Measurements from ENCODE around the gene CRIP3.
A peak's percentile ranks its signal among the peaks of the same experiment; 100 is the strongest.
"Not testable (repeated sequence)": the region's sequence is repeated elsewhere in the genome, so short reads cannot be mapped to it uniquely, and the experiment has no call there.

CRIP3 gene, protein sequence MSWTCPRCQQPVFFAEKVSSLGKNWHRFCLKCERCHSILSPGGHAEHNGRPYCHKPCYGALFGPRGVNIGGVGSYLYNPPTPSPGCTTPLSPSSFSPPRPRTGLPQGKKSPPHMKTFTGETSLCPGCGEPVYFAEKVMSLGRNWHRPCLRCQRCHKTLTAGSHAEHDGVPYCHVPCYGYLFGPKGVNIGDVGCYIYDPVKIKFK

DNA sequence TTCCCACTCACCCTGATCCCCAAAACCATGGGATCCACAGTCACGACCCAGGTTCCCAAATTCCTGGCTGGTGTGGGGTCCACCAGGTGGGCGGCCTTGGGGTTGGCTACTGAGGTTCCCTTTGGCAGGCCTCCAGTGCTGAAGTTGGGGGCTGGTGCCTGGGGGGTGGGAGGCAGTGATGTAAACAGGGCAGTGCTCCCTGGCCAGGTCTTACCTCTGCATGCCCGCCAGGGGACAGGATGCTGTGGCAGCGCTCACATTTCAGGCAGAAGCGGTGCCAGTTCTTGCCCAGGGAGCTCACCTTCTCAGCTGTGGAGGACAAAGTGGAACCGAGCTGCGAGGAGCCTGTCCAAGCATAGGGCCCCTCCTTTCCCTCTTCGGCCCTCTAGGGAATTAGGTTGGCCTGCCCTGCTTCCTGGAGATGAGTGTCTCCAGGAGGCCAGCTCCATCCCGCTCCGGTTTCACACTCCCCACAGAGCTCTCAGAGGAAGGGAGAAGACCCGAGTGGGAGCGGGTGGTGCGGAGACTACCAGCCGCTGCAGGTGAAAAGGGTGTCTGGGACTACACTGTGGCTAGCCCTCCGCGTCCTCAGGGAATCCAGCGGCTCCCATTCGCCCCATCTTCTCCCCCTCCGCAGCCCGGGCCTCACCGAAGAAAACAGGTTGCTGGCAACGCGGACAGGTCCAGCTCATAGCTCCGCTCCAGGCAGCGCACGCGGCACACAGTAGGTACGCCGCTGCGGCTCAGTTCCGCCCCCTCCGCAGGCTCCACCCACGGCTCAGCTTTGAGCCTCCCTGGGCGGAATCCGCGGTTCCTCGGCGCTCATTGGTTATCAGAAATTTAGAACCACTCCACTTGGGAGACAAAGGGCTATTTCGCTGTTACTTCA lies at the start of gene CRIP3:
TSS of gene CRIP3 (minus strand) at position 726 of the 889 bp plus-strand sequence. CDS start at position 692, 34 bp downstream.
- ChIA-PET CTCF (interaction anchor here (0.8 to 4.0 kb wide), 19 partner anchors 10 to 199 kb away, joined by 3 to 33 read pairs (median 4); partner anchors contain the start of genes SLC22A7 and ZNF318), POLR2A (no interaction called here)
- TF ChIP-seq, protein P1, sequence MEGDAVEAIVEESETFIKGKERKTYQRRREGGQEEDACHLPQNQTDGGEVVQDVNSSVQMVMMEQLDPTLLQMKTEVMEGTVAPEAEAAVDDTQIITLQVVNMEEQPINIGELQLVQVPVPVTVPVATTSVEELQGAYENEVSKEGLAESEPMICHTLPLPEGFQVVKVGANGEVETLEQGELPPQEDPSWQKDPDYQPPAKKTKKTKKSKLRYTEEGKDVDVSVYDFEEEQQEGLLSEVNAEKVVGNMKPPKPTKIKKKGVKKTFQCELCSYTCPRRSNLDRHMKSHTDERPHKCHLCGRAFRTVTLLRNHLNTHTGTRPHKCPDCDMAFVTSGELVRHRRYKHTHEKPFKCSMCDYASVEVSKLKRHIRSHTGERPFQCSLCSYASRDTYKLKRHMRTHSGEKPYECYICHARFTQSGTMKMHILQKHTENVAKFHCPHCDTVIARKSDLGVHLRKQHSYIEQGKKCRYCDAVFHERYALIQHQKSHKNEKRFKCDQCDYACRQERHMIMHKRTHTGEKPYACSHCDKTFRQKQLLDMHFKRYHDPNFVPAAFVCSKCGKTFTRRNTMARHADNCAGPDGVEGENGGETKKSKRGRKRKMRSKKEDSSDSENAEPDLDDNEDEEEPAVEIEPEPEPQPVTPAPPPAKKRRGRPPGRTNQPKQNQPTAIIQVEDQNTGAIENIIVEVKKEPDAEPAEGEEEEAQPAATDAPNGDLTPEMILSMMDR (IDR thresholded peaks at IDR 0.05; ENCODE audit: control extremely low read depth, extremely low read depth, low read depth, missing control alignments) = peak; percentile 27
- peak; percentile 57 for DNase-seq (ENCODE audit: extremely low spot score)

DNA sequence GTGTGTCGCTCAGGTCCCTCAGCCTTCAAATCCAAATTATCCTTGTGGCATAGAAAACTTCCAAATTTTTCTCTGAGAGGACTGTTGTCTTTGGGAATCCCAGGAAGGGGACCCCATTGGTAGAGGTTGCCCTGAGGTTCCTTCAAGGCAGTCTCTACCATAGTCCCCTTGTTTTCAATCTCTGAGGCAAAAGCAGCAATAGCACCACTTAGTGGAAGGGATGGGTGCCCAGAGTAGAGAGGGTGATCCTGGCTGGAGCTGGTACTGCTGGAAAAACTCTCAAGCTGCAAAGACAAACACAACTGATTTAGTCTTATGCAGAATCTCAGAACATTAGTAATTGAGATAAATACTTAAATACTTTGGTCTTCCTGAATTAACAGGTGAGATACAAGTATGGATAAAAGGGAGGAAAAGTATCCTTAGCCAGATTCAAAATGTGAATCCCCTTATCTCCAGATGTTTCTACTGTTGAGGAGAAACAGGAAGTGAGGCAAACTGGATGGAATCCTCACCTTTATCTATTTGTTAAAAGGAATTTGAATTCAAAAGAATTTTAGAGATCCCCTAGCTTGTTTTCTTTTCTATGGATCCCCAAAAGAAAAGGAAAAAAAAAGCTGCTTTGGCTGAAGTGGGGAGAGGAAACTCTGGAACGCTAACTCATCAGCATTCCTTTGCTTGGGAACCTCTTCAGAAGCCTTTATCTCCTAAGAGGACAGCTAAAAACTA lies 47.4 kb upstream of the CRIP3 start:
- ChIA-PET CTCF (interaction anchor here (0.7 to 2.4 kb wide), 13 partner anchors 8 to 165 kb away, joined by 3 to 11 read pairs (median 4); partner anchors contain the start of gene DNPH1), POLR2A (interaction anchor here (0.6 to 1.0 kb wide), 2 partner anchors 18 to 69 kb away, joined by 3 read pairs; no protein-coding TSS in a partner anchor)
- no peak for DNase-seq (ENCODE audit: extremely low spot score)

DNA sequence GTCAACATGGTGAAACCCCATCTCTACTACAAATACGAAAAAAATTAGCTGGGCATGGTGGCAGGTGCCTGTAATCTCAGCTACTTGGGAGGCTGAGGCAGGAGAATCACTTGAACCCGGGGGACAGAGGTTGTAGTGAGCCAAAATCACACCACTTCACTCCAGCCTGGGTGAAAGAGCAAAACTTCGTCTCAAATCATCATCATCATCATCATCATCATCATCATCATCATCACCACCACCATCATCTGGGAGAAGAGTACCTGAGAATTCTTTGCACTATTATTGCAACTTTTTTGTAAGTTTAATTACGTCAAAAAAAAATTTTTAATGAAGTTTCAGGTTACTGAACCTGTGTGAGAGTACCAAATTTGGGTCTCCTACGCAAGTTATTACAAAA lies 43.3 kb upstream of the CRIP3 start:
- CTCF ChIA-PET; DNase-seq (ENCODE audit: extremely low spot score); POLR2A ChIA-PET: not testable (repeated sequence)

More for the DNA sequence above, 47.4 kb upstream of the CRIP3 start:
- TF ChIP-seq, protein P1 (IDR thresholded peaks at IDR 0.05; ENCODE audit: control extremely low read depth, extremely low read depth, low read depth, missing control alignments) = peak; percentile 39

DNA sequence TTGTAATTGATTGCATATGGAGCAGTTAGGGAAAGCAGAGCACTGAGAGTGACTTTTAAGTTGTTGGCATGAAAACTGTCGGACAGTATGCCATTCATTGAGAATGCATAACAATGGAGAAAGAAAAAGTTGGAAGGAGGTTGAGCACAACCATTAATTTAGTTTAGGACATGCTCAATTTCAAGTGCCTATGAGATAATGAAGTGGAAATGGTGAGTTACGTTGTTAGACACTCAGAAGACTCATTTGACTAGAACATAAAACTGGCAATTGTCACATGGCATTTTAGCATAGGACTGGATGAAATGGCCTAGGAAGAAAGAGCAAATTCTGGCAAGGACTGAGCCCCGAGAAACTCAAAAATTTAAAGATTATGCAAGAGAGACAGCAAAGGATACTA lies 38.8 kb upstream of the CRIP3 start:
- DNase-seq (ENCODE audit: extremely low spot score) = no peak
- ChIA-PET POLR2A (no interaction called here), CTCF (no interaction called here)
- TF ChIP-seq, protein P1 (IDR thresholded peaks at IDR 0.05; ENCODE audit: control extremely low read depth, extremely low read depth, low read depth, missing control alignments) = no peak

DNA sequence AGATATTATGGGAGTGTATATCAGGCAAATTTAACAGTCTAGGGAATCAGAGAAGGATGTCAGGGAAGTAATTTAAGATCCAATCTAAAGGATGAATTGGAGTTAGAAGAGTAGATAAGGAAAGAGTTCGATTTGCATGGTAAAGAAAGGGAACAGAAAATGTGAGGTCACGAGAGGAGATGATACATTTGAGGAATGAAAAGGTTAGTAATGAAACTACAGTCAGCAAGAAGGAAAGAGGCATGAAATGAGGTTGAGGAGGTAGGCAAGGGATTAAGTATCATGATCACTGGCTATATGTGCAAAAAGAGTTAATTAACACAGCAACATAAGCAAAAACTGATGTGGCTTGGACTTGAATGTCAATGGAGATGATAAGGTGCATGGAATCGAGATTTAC lies 38.4 kb upstream of the CRIP3 start:
- POLR2A ChIA-PET = no interaction called here
- CTCF ChIA-PET = no interaction called here
- TF ChIP-seq, protein P1 (IDR thresholded peaks at IDR 0.05; ENCODE audit: control extremely low read depth, extremely low read depth, low read depth, missing control alignments) = no peak
- no peak for DNase-seq (ENCODE audit: extremely low spot score)

DNA sequence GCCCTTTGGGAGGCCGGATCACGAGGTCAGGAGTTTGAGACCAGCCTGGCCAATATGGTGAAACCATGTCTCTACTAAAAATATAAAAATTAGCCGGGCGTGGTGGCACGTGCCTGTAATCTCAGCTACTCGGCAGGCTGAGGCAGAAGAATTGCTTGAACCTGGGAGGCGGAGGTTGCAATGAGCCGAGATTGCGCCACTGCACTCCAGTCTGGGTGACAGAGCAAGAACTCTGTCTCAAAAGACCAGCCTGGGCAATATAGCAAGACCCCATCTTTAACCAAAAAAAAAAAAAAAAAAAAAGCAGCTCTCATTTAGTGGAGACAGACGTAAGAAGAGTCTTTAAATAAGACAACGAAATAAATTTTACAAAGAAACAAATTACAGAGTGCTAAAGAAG lies 37.6 kb upstream of the CRIP3 start:
- POLR2A ChIA-PET = interaction anchor here (0.6 kb wide), 1 partner anchor 344 kb away, joined by 3 read pairs; no protein-coding TSS in a partner anchor
- CTCF ChIA-PET = interaction anchor here (1.6 kb wide), 1 partner anchor 52 kb away, joined by 4 read pairs; no protein-coding TSS in a partner anchor
- DNase-seq (ENCODE audit: extremely low spot score) = not testable (repeated sequence)

DNA sequence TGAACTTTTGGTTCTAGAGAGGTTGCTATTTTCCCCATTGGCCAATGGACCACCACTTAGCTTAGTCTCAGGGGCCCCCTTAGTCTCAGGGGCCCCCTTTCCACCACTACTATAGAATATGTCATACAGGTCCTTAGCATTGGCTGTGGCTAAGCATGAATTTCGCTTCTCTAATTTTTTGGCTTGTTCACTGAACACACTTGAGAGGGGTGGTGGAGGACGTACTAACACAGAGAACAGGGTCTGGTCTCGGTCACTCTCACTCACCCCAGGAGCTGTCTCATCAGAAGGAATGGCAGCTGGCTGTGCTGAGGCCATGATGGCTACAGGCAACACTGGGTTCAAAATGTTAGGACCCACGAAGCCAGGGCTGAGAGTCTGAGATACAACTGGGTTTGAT lies 30.5 kb upstream of the CRIP3 start:
- ChIA-PET POLR2A (interaction anchor here (0.6 to 1.8 kb wide), 4 partner anchors 11 to 148 kb away, joined by 3 to 5 read pairs (median 4); partner anchors contain the start of gene ABCC10), CTCF (interaction anchor here (1.0 to 3.4 kb wide), 7 partner anchors 10 to 77 kb away, joined by 3 to 17 read pairs (median 4); partner anchors contain the start of gene CRIP3)
- DNase-seq (ENCODE audit: extremely low spot score) = peak; percentile 66
- TF ChIP-seq, protein P1 (IDR thresholded peaks at IDR 0.05; ENCODE audit: control extremely low read depth, extremely low read depth, low read depth, missing control alignments) = no peak
